ENCODE measurements around the gene BANP. TPM values are rescaled to one million over a fixed set of nuclear protein-coding genes. Genes with fewer than 3 reads are reported as not detected.
A peak's percentile ranks its signal among the peaks of the same experiment; 100 is the strongest.

BANP gene
- total and polyA plus RNA-seq, 2 of the 8 experiments (the other 6 are each of a cell fraction or from before 2014, with no cell fraction given) = 25.8 to 39.8 TPM

- CTCF ChIA-PET (ENCODE audit: partially characterized antibody) = interaction anchor here (1.1 to 2.3 kb wide), 4 partner anchors 13 to 230 kb away, joined by 3 to 8 read pairs (median 5); no protein-coding TSS in a partner anchor
- no peaks in the 10 kb centered on the region for H4K20me1 ChIP-seq (replicated peaks in 1 of 2; ENCODE audit: control insufficient read depth in 1 of 2, insufficient read depth in 2 of 2, low read length in 2 of 2)
- 68% methylated on average over 7 of the region's 7 CpGs; no CpG with 5 or more reads in 1 of the 2 experiments for WGBS, 2 experiments (ENCODE audit: extremely low coverage in 1 of 2, insufficient coverage in 1 of 2, insufficient read length in 1 of 2, insufficient replicate concordance in 2 of 2, low coverage in 1 of 2, low lambda C conversion rate in 2 of 2, missing lambda C conversion rate in 1 of 2)
These were observed 58.5 kb downstream of the BANP start for GRCh38 chr16:88009563-88010342.

More at GRCh38 chr16:88009563-88010342, 58.5 kb downstream of the BANP start:
- Histone ChIP-seq H3K4me2 (ENCODE audit: insufficient read depth in 1 of 2, low read depth in 2 of 2, low read length in 2 of 2) (peak overlapping the region in 1 of 2 experiments; percentile 23; a peak in 1 of 4 replicates), H3K27ac (ENCODE audit: low read depth, low read length) (0 out of 2 replicates have a peak overlapping the region, but pooled peaks have one; percentile 13), H4K5ac (ENCODE audit: insufficient read length, low read depth, low read length) (peak overlapping the region; percentile 3), H3K9ac (replicated peaks in 1 of 4; ENCODE audit: extremely low read depth in 1 of 4, low read depth in 3 of 4, low read length in 3 of 4) (no peak overlapping the region), H3K27me3 (replicated peaks in 1 of 4; ENCODE audit: control insufficient read depth in 3 of 4, extremely low read depth in 1 of 4, insufficient read depth in 3 of 4, low read length in 3 of 4) (no peaks in the 10 kb centered on the region), H3K23ac (ENCODE audit: insufficient read length) (no peak overlapping the region), H3K4me3 (ENCODE audit: extremely low read depth in 1 of 4, insufficient read depth in 2 of 4, low read depth in 3 of 4, low read length in 4 of 4) (peak overlapping the region in 1 of 4 experiments; percentile 19; a peak in 1 of 8 replicates), H3K18ac (ENCODE audit: extremely low read depth, low read length) (peak overlapping the region; percentile 53; the same call in 1 of the 2 replicates), H3K79me1 (ENCODE audit: low read depth, low read length) (0 out of 2 replicates have a peak, but pooled peaks cover 7% of the 10 kb centered on the region), H2BK5ac (ENCODE audit: low read depth, low read length) (no peak overlapping the region; the same call in 1 of the 2 replicates), H3K56ac (replicated peaks; ENCODE audit: insufficient read length, low read depth, low read length) (no peak overlapping the region), H3K23me2 (ENCODE audit: low read depth, low read length) (no peaks in the 10 kb centered on the region), H3K14ac (ENCODE audit: insufficient read length) (no peak overlapping the region), H4K91ac (replicated peaks; ENCODE audit: insufficient read length, low read length) (no peak overlapping the region), H3K4me1 (replicated peaks in 1 of 4; ENCODE audit: control insufficient read depth in 3 of 4, insufficient read depth in 4 of 4, low read length in 3 of 4) (peaks cover 0 to 10% (median 4%) of the 10 kb centered on the region in 4 experiments; a peak in 5 of 7 replicates), H3K79me2 (ENCODE audit: control insufficient read depth in 1 of 2, insufficient read depth in 2 of 2, low read length in 2 of 2) (no peaks in the 10 kb centered on the region; a peak in 1 of 4 replicates), H2BK20ac (ENCODE audit: low read length) (no peak overlapping the region), H2BK12ac (ENCODE audit: low read depth, low read length) (no peak overlapping the region), H2BK15ac (ENCODE audit: low read length) (no peak overlapping the region), H3K4ac (replicated peaks; ENCODE audit: insufficient read length, low read depth, low read length) (no peak overlapping the region), H3K9me3 (ENCODE audit: insufficient read depth in 2 of 2, low read depth in 1 of 2, low read length in 1 of 2) (peaks cover 0 to 8% of the 10 kb centered on the region in 2 experiments; a peak in 2 of 4 replicates), H2BK120ac (replicated peaks; ENCODE audit: low read depth, low read length) (no peak overlapping the region), H4K8ac (ENCODE audit: extremely low read depth, insufficient read depth, low read length) (no peak overlapping the region), H2AK5ac (ENCODE audit: low read depth, low read length) (no peak overlapping the region; the same call in 1 of the 2 replicates), H2AFZ (ENCODE audit: low read length) (no peak overlapping the region), H3K36me3 (ENCODE audit: control insufficient read depth in 2 of 4, insufficient read depth in 4 of 4, low read length in 3 of 4) (peaks cover 0 to 18% (median 7%) of the 10 kb centered on the region in 4 experiments; a peak in 5 of 8 replicates)
- peak; percentile 72 for FAIRE-seq
- DNase-seq (ENCODE audit: low read depth in 1 of 2, low spot score in 2 of 2) = no peak
- POLR2A ChIA-PET (ENCODE audit: partially characterized antibody) = interaction anchor here (0.5 to 1.9 kb wide), 3 partner anchors 10 to 66 kb away, joined by 3 to 5 read pairs (median 3); no protein-coding TSS in a partner anchor
- TF ChIP-seq POU5F1 (IDR thresholded peaks at IDR 0.05; ENCODE audit: low read depth, low read length) (peak; percentile 65; the same call in 1 of the 2 replicates), EP300 (IDR thresholded peaks at IDR 0.05; ENCODE audit: borderline replicate concordance in 1 of 2, low read depth in 2 of 2, low read length in 2 of 2) (peak in 1 of 2 experiments; percentile 61; a peak in 1 of 3 replicates), NANOG (IDR thresholded peaks at IDR 0.05; ENCODE audit: insufficient read depth, low read depth, low read length, poor library complexity, severe bottlenecking) (peak; percentile 89), HDAC2 (IDR thresholded peaks at IDR 0.05; ENCODE audit: borderline replicate concordance in 1 of 2, low read depth in 2 of 2, low read length in 2 of 2) (peak in 1 of 2 experiments; percentile 61; a peak in 1 of 4 replicates), TBP (IDR thresholded peaks at IDR 0.05; ENCODE audit: low read depth, low read length) (no peak), JUND (IDR thresholded peaks at IDR 0.05; ENCODE audit: low read length) (no peak)
